Iris pigment epithelial cell (primary cell): ENCODE measurements around the gene RHOBTB3.
A peak's percentile ranks its signal among the peaks of the same experiment; 100 is the strongest.

ENCODE experiments used
- DNase-seq: peaks from one replicate; pipeline ENCODE4 v3.0.0-alpha.2; 2011; ENCODE audit warnings: low read depth

The RHOBTB3 gene

DNA sequence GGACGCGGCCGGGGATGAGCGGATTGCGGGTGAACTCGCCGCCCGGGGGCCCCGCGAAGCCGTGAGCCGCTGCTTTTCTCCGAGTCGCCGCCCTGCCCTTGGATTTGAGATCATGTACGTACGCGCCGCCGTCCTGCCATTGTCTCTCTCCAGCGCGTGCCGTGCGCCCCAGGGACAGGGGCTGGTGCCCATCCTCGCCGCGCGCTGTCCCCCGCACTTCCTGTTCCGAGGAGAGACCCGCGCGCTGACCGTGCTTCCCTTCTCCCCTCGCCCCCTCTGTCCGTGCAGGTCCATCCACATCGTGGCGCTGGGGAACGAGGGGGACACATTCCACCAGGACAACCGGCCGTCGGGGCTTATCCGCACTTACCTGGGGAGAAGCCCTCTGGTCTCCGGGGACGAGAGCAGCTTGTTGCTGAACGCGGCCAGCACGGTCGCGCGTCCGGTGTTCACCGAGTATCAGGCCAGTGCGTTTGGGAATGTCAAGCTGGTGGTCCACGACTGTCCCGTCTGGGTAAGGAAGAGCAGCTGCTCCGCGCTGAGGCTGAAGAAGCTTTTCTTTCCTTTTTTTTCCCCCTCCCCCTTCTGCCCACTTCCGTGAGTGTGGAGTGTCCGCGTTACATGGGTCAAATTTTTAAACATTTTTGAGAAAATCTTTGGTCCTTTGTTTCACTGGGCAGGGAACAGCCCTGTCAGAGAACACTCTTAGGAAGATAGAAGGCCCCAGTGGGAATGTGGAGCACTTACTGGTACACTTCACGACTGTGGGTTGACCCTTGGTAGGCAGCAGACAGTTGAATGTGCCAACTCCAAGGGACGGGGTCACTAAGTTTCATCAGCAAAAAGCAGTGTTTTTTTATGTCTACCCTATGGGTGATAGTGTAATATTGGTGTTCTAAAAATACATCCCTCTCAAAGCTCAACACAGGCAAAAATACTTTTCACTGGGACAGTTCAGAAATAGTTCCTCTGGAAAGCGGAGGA, 727 bp downstream of the RHOBTB3 start:
- peak; percentile 58 for DNase-seq

DNA sequence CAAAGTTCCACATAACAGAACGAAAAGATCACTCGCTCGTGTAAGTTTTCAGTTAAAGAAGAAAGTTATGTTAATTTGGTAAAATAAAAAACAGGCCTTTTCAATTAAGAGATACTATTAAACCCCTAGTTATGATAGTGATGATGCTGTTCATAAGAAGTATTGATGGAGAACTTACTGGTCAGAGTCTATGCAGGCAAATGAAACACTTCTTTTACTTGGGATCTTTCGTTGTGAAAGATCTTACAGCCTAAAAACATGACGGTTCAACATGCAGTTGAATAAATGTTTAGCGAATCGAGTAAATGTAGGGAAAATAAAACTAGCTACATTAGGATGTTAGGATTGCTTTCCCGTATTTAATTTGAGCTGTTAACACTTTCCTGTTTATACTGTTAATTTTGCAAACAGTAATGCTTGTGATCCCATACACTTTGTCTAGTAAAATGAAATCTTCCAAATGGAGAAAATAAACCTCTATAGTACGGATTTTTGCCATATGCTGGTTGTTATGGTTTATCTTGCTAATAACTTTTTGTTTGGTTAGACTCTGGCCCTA, 2.0 kb downstream of the RHOBTB3 start:
- no peak for DNase-seq

DNA sequence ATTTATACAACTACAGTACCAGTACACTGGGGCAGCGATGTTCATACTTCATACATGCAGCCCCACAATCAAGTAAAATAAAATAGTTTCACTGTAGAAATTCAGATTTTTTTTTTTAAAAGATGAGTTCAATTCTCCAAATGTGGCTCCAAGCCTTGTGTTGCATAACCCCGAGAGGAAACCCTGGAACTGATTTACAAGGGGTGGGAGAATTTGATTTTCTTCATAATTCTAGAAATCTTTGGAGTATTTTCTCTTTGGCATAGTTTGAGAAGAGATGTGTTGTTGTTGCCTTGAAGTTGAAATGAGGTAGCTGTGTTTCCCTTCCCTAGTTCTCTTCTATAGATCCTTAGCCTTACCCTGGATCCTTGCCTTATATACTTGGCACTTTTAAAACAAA, 3.1 kb downstream of the RHOBTB3 start:
- DNase-seq: no peak

DNA sequence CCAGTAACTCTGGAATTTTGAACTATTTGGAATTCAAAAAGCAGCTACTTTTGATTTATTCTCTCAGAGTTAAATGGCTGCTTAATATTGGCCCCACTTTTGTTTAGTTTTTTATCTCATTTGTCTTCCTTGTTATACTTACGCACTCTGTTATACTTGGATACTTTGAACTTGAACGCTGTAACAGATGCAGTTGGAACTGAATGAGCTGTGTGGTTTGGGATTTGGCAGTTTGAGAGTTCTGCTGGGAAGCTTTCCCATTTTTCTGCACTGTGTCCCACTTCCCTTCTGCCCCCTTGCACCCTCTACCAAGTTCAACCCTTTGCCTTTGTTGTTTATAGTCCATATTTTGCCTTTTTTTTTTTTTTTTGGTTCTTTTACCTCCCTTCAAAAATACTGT, 3.8 kb downstream of the RHOBTB3 start:
- DNase-seq: no peak

DNA sequence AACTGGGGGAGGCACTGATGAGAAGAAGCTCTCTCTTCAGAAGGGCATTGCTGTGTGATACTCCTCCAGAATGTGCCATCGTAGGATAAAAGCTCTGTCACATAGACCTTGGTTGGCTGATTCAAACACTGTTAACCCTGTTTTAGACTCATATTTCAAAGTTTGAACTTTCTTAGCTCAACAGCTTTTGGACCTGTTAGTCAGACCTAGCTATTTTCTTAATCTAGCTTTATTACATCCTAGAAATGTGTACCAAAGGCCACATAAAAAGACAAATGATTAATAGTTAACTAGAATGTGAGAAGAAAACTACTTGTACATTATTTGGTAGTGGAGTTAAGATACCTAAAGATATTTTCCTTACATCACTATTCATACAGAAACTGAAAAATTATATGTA, 4.3 kb downstream of the RHOBTB3 start:
- no peak for DNase-seq

DNA sequence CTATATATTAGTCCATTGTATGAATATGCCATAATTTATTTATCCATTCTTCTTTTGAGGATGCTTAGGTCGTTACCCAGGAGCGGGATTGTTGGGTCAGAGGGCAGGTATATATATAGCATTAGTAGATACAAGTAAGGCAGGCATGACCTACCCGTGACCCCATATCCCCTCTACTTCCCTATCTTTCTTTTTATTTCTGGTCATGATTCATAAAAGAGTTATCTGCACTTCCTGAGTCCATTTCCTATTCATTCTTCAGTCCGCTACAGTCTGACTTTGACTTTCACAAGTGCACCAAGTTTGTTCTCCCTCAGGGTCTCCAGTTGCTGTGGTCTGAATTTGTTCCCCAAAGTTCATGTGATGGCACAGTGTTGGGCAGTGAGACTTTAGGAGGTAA, 6.9 kb downstream of the RHOBTB3 start:
- DNase-seq: peak; percentile 44

DNA sequence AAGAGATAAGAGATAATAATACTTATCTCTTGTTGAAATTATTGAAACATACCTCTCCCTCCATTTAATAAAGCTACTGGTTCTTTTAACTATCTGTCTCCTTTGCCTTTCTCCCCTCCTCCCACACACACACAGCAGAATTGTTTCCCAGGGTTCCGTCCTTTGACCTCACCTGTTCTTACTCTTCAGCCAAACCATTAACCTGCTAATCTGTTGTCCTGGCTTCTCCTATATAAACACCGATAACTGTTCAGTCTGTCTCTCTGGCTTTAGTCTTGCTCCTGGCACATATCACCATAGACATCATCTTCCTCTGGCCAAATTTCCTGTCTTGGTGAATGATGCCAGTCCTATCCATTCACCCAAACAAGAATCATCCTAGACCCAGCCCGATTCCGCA, 7.7 kb downstream of the RHOBTB3 start:
- no peak for DNase-seq

DNA sequence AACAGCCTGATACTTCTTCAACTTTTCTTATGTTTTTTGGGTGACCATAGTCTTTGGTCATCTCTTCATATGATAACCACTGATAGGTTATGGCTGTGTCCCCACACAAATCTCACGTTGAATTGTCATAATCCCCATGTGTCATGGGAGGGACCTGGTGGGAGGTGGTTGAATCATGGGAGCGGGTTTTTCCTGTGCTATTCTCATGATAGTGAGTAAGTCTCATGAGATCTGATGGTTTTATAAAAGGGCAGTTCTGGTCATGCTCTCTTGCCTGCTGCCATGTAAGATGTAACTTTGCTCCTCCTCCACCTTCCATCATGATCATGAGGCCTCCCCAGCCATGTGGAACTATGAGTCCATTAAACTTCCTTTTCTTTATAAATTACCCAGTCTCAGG, 8.7 kb downstream of the RHOBTB3 start:
- DNase-seq: no peak

DNA sequence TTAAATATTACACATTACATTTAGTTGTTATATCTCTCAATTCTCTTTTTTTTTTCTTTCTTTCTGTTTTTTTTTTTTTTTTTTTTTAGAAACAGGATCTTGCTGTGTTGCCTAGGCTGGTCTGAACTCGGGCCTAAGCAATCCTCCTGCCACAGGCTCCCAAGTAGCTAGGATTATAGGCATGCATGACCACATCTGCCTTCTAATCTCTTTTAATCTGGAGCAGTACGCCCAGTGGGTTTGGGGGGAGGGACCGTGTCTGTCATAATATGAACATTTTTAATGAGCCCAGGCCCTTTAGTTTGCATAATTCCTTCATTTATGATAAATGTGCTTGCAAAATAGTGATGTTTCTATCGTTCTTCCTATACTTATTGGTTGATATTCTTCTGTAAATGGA, 10.3 kb downstream of the RHOBTB3 start:
- DNase-seq: no peak

DNA sequence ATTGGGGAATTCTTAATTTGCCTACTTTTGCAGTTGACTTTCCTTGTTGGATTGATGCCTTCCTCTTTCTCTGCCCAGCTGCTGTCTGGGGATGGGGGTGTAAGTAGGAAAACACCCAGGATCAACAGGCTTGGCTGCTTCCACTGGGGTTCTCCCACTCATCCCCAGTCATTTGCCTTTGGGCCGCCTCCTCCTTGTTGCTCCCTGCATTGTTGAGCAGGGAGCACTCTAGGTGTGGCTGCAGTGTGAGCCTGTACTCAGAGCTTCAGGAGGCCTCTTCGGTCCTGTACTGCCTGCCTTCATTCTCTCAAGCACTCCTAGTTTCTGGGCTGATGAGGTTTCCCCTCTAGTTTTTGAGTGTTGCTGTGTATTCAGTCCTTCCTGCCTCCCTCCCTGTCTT, 12.1 kb downstream of the RHOBTB3 start:
- DNase-seq: no peak

DNA sequence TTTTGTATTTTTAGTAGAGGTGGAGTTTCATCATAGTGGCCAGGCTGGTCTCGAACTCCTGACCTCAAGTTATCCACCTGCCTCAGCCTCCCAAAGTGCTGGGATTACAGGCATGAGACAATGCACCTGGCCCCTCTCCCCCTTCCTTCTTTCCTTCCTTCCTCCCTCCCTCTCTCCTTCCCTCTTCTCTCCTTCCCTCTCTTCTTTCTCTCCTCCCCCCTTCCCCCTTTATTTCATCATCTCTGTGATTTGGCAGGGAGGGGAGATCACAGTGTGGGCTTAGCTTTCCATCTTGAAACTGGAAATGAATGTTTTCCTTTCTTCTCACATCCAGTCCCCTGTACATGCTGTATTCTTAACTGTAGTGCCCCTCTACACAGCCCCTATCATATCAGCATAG, 12.7 kb downstream of the RHOBTB3 start:
- DNase-seq: no peak

DNA sequence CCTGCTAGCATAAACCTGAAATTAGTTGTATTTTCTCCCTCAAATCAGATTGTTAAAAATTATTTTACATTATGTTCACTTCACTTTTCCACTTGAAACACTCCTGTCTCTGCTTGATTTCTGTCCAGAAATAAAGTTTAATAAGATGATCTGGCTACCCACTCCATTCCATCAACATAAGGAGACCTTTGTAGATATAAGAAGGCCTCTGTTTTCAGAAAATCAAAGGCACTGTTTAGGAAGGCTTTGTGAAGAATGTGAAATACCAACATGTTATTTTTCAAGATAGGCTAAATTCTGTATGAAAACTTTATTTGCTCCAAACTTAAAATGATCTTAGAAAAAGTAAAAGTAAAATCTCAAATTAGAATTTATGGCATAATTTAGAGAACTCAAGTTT, 15.1 kb downstream of the RHOBTB3 start:
- DNase-seq: no peak

DNA sequence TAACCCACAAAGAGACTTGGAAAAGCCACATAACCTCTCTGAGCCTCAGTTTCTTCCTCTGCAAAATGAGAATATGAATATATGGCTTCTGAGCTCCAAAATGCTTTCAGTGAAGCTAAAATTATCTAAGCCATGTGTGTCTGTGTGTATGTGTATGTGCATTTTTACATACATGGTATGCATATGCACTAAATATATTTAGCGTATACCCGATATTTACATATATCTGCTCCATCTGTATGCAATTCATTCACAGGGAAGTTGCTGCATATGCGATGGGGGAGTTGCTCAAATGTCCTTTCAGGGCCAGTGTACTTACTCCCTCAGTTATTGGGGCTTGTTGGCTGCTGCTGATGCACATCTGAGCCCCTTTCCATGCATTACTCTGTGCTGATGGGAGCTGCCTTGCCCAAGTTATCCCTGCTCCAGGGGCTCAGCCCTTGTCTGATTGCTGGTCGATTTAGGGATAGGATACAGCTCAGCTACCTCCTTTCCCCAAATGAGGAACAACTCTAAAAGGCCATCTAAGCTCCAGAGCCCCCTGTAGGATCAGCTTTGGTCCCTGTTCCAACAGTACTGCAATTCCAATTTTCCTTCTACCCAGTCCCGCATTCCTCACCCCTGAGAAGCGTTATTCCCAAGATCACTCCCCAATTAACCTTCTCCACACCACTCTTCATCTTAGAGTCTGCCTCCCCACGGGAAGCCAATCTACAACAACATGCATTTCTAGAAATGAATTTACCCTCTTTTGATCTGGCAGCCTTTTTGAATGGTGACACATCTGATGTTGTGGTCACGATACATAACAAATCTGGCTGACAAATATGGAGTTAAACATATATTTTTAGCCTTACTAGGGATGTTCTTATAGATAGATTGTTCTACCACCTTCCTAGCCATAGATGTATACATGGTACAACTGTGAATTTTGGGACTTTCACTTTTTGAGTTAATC, 15.9 kb downstream of the RHOBTB3 start:
- no peak for DNase-seq

DNA sequence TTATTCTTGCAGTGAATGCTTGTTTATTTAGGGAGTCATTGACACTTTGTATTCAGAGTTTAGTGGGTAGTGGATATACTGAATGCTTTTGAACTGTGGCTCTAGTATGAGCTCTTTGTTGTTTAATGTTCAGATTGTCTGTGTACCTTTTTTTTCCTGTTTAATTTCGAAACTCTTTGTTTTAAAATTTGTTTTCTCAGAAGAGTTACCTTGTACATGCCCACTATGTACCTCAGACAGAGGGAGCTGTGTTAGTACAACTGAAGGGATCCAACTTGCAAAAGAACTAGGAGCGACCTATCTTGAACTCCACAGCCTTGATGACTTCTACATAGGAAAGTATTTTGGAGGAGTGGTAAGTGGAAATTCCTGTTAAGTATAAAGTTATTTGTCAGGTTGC, 17.0 kb downstream of the RHOBTB3 start:
- no peak for DNase-seq

DNA sequence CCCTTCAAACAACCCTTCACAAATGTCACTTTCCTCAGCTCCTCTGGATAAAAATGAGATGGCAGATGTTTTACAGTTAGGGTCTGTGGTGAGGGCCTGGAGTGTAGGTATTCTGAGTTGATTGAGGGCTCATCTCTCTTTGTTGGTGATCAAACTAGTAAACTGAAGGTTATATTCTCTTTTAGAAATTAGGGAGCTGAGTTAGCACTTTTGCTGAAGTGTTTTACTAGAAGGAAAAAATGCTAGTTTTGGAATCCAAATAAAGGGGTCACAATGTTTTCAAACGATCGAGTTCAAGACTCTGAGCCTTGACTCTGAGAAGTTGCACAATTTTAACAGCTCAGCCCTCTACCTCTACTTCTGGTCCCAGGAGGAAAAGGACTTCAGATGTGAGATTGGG, 23.4 kb downstream of the RHOBTB3 start:
- no peak for DNase-seq

DNA sequence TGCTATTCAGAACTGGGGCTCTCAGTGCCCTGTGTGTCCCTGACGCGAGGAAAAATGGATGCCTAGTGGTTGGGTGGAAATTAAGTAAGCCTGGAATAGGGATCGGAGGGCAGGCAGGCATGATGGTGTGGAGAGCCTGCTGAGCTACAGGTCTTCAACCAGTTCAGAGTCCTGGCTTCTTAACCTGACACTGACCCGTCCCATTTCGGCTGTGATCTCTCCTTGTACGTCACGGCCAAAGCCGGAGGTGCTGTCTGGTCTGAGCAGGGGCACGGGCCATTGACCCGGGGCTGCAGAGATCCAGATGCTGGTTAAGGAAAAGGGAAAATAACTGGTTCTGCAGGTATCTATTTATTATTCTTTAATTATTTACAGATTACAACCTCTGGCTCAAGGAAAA, 27.9 kb downstream of the RHOBTB3 start:
- no peak for DNase-seq

DNA sequence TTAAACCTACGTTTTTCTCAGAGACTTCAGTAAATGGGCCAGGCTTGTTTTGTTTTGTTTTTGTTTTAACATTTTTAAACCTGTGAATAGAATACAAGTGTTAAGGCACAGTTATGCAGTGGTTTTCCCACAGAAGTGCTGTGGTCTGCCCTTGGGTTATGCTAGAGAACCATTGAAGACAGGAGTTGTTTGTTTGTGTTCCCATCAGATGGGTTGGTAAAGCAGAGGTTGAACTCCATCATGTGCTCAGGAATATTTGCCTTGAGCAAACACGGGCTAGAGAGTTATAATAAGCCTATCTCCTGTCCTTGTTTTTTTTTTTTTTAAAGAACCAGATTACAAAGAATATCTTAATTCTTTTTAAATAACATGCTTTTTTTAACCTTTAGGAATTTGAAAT, 28.5 kb downstream of the RHOBTB3 start:
- DNase-seq: peak; percentile 93

DNA sequence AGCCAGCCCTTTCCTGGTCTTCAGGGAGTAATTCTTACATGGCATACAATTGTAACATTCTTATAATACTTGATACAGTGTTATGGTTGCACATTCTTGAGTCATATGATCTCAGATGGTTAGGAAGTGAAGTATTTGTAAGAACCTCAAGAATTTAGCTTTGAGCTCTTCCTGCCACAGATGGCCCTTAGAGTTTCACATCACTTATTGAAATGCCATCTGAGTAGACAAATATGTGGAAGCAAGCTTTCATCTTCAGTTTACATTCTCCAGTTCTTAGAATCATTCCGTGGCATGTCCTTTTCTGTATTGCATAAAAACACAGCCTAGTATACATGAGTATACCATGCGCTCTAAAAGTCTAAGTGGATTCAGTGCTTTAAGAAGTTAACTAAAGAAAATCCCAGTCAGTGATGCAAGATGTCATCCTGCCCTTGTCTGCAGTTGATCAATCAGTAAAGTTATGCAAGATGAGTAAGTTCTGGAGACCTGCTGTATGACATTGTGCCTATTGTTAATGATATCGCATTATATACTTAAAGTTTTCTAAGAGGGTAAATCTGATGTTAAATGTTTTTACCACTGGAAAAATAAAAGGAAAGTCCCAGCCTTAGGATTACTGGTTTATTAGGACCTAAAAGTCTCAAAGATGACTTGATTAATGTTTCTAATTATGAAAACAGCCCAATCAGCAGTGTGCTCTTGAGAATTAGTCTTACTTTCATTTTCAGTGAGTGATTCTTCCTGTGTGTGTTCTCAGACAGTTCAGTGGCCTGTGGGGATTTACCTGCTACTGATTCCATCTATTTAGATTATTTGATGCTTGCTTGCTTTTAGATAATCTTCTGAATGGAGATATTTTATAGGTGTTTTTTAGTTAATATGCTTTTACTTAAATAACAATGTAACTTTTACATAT, 29.4 kb downstream of the RHOBTB3 start:
- DNase-seq: peak; percentile 99

DNA sequence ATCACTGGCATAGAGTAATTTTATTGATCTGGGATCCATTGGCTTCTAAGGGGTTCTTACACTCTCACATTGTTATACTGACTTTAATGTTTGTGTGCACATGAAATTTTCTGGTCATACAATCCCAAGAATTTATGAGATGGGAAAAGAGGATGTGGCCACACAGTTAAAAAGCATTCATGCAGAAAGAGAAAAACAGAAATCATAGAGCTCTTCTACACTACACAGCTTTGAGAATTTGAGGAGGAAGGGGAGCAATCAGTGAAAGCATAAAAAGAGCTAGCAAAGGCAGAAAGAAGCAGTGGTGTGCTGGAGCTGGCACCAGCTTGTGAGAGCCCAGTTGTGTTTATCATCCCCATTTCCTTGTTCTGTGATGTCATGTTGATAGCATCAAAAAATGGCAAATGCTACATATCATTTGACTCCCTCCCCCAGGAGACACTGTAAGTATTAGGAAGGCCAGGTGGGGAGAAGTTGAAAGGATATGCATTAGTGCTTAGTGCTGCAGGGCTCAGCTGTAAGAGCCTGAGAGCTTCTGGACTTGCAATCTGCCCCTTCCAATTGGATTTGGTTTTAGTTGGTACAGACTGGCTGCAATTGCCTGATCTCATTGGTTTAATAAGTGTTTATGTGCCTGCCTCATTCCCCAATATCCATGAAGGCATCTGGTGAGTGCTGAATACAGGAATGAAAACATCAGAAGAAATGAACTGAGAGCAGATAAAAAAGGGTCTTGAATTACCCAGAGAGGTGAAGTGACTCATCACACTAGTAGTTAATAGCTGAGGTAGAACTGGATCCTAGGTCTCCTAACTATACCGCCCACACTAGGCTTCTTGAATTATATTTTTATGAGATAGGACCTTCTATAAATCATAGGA, 30.9 kb downstream of the RHOBTB3 start:
- DNase-seq: peak; percentile 81

DNA sequence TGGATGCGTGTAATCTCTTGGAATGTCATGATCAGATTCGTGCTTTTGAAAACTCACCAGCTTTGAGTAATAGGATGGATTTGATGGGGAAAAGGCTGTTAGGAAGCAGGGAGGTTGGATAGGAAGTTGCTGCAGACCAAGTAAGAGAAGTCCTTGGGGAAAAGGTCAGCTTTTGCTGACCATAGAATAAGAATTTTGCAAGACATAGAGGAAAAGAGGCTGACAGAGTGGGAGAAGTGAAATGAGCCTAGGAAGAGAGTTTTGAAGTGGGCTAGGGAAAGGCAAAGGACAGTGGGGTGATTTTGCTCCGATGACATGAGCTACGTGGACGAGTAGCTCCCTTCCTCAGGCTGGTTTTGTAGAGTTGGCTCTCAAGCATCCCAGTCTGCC, 31.5 kb downstream of the RHOBTB3 start:
- no peak for DNase-seq
